ENCODE data around the gene PRADC1. TPM values are rescaled to one million over a fixed set of nuclear protein-coding genes. Genes with fewer than 3 reads are reported as not detected.

PRADC1 gene
- total and polyA plus RNA-seq, 7 donors, result 53.6 to 118 (median 87.6) TPM

DNA sequence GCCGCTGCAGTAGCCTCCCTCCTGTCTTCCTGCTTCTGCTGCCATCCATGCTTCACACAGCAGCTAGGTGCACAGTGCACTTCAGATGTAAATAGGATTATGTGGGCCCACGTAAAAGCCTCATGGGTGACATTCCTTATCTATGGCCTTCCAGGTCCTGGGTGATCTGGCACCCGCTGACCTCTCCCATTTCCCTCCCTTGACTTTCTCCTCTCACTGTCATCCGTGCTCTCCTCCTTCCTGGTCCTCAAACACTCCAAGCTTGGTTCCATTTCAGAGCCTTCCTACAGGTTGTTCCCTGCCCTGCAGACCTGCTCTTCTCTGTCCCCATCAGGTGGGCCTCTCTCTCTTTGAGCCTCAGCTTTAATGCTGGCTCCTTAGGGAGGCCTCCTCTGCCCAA is 23.0 kb downstream of the PRADC1 start:
- Histone ChIP-seq H3K4me1 (peaks cover 16% of the 10 kb centered on the region), H3K27ac (no peak overlapping the region), H3K9me3 (no peaks in the 10 kb centered on the region), H3K36me3 (ENCODE audit: insufficient read depth in 1 of 2, low read depth in 1 of 2) (no peaks in the 10 kb centered on the region), H3K27me3 (ENCODE audit: insufficient read depth in 3 of 3, low read length in 2 of 3) (peaks cover 0 to 23% (median 2%) of the 10 kb centered on the region in 3 donors), H3K4me3 (no peak overlapping the region)
- ATAC-seq (no peak), DNase-seq (no peak)
- WGBS, 3 donors, result 76 to 81% (median 77%) methylated on average over 4 of the region's 4 CpGs
- intact Hi-C loops (cut with DNase I), result no loop called here
- TF ChIP-seq, protein P1, sequence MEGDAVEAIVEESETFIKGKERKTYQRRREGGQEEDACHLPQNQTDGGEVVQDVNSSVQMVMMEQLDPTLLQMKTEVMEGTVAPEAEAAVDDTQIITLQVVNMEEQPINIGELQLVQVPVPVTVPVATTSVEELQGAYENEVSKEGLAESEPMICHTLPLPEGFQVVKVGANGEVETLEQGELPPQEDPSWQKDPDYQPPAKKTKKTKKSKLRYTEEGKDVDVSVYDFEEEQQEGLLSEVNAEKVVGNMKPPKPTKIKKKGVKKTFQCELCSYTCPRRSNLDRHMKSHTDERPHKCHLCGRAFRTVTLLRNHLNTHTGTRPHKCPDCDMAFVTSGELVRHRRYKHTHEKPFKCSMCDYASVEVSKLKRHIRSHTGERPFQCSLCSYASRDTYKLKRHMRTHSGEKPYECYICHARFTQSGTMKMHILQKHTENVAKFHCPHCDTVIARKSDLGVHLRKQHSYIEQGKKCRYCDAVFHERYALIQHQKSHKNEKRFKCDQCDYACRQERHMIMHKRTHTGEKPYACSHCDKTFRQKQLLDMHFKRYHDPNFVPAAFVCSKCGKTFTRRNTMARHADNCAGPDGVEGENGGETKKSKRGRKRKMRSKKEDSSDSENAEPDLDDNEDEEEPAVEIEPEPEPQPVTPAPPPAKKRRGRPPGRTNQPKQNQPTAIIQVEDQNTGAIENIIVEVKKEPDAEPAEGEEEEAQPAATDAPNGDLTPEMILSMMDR (IDR thresholded peaks at IDR 0.05), result no peak

DNA sequence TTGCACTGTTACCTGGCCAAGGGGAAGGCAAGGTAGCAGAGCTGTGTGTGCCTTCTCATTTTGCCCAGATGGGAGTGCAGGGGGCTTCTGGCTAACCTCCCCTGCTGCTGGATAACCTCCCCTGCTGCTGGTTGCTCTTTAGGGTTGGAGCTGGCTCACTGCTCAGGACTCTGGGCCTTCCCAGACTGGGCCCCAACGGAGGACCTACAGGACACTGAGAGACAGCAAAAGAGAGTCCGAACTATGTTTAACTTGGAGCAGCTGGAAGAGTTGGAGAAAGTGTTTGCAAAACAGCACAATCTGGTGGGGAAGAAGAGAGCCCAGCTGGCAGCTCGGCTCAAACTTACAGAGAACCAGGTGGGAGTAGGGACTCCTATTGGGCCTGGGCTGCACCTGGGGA is 24.8 kb downstream of the PRADC1 start:
- ATAC-seq, result no peak
- 71 to 83% (median 75%) methylated on average over 3 of the region's 3 CpGs for WGBS, 3 donors
- Histone ChIP-seq H3K4me1 (peaks cover 8% of the 10 kb centered on the region), H3K27ac (no peak overlapping the region), H3K27me3 (ENCODE audit: insufficient read depth in 3 of 3, low read length in 2 of 3) (peaks cover 0 to 34% (median 9%) of the 10 kb centered on the region in 3 donors), H3K4me3 (no peak overlapping the region), H3K9me3 (no peaks in the 10 kb centered on the region), H3K36me3 (ENCODE audit: insufficient read depth in 1 of 2, low read depth in 1 of 2) (no peaks in the 10 kb centered on the region)
- no peak for DNase-seq
- intact Hi-C loops (cut with DNase I), result no loop called here
- TF ChIP-seq, protein P1 (IDR thresholded peaks at IDR 0.05), result no peak

DNA sequence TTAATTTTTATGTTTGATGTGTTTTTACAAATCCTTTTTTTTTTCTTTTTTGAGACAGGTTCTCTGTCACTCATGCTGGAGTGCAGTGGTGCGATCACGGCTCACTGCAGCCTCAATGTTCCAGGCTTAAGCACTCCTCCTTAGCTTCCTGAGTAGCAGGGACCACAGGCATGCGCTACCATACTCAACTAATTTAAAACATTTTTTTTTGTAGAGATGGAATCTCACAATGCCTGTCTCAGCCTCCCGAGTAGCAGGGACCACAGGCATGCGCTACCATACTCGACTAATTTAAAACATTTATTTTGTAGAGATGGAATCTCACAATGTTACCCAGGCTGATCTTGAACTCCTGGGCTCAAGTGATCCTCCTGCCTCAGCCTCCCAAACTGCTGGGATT is 27.4 kb downstream of the PRADC1 start:
- ATAC-seq, result no peak
- H3K9me3 ChIP-seq, result no peaks in the 10 kb centered on the region
- H3K4me1 ChIP-seq, result peaks cover 3% of the 10 kb centered on the region
- H3K36me3 ChIP-seq (ENCODE audit: insufficient read depth in 1 of 2, low read depth in 1 of 2), result no peaks in the 10 kb centered on the region
- intact Hi-C loops (cut with DNase I), result no loop called here
- WGBS, 3 donors, result 86 to 87% (median 87%) methylated on average over 6 of the region's 6 CpGs
- no peak overlapping the region for H3K27ac ChIP-seq
- DNase-seq, result no peak
- no peak overlapping the region for H3K4me3 ChIP-seq
- H3K27me3 ChIP-seq (ENCODE audit: insufficient read depth in 3 of 3, low read length in 2 of 3), result peaks cover 0 to 60% (median 19%) of the 10 kb centered on the region in 3 donors
- TF ChIP-seq, protein P1 (IDR thresholded peaks at IDR 0.05), result no peak

DNA sequence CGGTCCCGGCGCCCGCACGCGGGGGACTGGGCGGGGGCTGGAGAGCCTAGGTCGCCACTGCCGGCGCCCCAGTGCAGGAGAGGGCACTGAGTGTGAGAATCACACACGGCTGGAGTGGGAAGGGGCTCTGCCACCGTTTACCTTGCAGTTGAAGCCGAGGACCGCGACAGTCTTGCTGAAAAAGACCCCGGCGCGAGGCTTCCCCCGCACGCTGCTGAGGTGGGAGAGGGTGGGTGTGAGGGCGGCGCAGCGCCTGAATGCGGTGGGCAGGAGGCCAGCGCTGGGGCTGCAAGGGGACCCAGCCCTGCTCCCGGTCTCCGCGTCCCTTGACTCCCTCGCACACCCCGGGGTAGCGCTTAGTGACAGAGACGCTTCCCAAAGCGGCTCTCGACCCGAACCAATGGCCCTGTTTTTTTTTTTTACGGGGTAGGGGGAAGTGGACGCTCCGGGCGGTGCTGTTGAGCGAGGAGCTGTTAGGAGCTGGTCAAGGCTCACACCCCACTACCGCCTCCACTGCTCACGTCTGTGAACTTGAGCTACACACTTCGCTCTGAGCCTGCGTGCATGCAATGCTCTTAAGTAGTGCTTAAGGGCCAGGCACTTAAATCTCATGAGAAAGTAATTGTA is 29.9 kb downstream of the PRADC1 start:
- DNase-seq (no peak), ATAC-seq (peak in 3 of 4 donors; percentile 30)
- H3K27me3 ChIP-seq (ENCODE audit: insufficient read depth in 3 of 3, low read length in 2 of 3), result peaks cover 0 to 82% (median 19%) of the 10 kb centered on the region in 3 donors
- no peaks in the 10 kb centered on the region for H3K36me3 ChIP-seq (ENCODE audit: insufficient read depth in 1 of 2, low read depth in 1 of 2)
- TF ChIP-seq, protein P1 (IDR thresholded peaks at IDR 0.05), result no peak
- intact Hi-C loops (cut with DNase I), result no loop called here
- WGBS, 3 donors, result 3 to 4% (median 4%) methylated on average over 43 to 44 of the region's 44 CpGs
- H3K4me1 ChIP-seq, result peaks cover 3% of the 10 kb centered on the region
- H3K4me3 ChIP-seq, result peak overlapping the region; percentile 50
- H3K9me3 ChIP-seq, result no peaks in the 10 kb centered on the region
- no peak overlapping the region for H3K27ac ChIP-seq
